Inferior parietal cortex (tissue), 1 donor: ENCODE measurements around the gene RFNG.

Experiments
- DNase-seq: peaks from one replicate; pipeline ENCODE4 v3.0.0-alpha.2; 2016; ENCODE audit errors: extremely low spot score

RFNG gene

GRCh38 chr17:82025401-82026107 lies 26.1 kb downstream of the RFNG start:
- DNase-seq, result no peak

DNA sequence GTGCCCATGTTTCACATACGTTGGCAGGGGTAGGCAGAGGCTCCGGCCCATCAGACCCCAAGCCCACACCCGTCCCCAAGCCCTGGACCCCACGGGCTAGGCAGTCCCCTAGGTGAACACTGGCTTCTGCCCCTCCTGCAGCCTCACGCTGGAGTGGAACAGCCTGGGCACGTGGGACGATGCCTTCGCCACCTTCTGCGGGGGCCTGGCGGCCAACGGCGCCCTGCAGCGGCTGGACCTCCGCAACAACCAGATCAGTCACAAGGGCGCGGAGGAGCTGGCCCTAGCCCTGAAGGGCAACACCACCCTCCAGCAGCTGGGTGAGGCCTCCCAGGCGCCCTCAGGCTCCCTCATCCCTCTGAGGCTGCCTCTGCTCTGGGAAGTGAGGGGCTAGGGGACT lies 26.8 kb downstream of the RFNG start:
- no peak for DNase-seq

GRCh38 chr17:82023447-82024241 lies 28.0 kb downstream of the RFNG start:
- DNase-seq, result no peak

- peak; percentile 98 for DNase-seq
These were observed 28.6 kb downstream of the RFNG start, which contains the start of gene LRRC45 for GRCh38 chr17:82022981-82023446. Gene LRRC45 (plus strand): TSS chr17:82023305. CDS start chr17:82023644, 339 bp downstream.

DNA sequence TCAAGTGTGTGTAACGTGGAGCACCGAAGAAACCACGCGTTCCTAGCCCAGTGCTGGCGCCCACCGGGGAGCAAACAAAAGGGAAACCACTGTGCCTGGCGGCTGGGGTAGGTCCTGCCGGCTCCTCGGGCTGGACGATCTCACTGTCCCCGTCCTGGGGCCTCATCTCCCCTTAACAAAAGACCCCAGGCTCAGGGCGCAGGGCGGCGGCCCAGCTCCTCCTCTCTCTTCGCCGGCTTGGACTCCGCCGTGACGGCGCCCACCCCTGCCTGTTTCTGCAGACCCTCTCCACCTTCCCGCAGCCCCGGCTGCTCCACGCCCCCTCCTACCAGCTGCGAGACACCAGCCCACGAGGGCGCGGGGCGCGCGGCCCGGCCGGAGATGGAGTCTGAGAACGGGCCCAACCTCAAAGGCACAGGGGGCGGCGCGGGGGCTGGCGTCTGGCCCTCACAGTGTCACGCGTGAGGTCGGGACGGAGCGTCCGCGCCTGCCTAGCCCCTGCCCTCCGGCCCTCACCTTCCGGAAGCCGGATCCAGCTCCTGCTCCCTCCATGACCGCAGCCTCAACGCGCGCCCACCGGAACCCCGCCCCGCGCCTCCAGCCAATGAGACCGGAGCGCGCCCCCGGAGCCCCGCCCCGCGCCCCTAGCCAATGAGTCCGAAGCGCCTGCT lies 29.2 kb downstream of the RFNG start, which contains the start of gene CENPX:
CENPX (minus strand) TSS at position 569 of the 671 bp plus-strand sequence; CDS start at position 552, 17 bp downstream.
- no peak for DNase-seq

DNA sequence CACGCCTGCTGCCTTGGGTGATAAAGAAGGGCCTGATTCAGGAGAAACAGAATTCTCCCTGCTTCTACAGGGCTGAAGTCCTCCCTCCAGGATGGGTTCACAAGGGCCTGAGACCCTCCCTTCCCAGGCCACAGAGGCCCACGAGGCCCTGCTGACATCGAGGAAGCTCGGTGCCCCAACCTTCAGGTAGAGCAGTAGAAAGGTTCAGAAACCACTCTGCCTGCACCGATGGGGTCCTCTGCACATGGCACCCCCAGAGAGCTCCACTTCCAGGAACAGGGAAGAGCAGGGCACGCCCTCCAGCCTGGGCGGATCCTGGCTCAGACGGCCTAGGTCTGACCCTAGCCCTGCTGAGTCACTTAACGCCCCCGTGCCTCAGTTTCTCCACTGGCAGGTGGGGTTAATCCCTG lies 29.7 kb downstream of the RFNG start:
- no peak for DNase-seq

DNA sequence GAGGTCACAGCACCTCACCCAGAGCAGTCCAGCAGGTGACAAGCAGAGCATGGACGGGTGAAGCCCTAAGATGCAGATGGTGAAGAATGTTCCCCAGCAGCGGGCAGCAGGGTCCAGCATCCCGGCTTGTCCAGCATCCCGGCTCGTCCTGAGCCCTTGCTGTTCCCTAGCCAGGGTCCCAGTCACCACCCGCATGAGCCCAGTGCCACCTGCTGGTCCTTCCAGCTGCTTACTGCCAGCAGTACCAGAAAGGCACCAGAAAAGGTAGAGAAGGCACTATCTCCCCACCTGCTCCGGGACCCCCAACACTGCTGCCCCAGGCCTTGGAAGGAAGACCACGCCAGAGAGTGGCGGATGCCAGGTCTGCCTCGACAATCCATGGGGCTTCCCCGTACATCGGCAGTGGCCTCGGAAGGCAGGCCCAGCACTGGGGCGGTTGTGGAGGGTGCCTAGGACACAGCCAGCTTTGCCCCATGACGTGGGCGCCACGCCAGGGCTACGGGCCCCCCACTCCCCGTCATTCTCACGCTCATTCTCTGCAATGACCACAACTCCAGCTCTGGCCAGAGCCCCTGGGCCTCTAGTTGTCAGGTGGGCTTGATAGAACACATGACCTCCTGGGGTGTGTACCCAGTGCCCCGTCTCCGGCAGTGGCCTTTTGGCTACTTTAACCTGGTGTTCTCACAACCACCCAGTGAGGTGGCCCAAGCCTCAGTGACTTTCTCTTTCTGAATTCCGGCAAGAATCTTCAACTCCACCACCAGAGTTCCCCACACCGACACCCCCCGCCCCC lies 30.3 kb downstream of the RFNG start:
- peak; percentile 54 for DNase-seq

- DNase-seq, result no peak
These were observed 31.0 kb downstream of the RFNG start for GRCh38 chr17:82020572-82021106.

DNA sequence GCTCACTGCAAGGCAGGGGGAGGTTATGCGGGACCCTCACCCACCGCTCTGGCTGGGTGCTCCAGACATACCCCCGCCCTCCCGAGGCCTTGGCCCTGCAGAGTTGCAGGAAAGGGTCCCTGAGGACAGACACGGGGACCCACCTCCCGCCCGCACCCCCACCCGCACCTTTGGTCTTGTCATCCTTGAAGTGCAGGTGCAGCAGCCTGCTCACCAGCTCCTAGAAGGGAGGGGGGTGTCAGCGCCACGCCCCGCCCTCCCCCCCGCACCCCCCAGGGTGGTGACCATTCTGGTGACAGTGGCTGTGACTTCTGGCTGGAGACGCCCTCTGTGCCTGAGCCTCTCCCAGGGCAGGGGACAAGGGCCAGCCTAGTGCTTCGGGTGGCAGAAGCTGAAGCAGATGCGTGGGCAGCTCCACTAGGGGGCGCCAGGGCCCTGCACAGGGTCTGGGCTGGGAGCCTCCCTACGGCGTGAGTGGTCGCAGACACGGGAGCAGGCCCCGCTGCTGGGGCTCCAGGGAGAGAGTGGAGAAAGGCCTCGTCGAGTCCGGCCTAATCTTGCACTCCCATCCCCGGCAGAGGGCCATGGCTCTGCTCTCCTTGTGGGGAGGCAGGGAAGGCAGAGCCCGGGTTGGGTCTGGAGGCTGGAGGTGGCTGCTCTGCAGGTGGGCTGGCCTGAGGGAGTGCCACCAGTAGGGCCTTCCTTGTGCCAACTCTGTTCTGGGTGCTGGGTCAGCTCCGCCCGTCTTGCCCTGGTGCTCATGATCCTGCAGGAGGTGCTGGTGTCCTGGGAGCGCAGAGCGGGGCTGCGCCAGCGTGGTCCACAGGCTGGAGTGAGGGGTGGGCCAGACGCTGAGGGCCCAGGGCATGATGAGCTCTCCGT lies 31.7 kb downstream of the RFNG start:
- DNase-seq, result no peak

GRCh38 chr17:82018989-82019689 lies 32.5 kb downstream of the RFNG start:
- no peak for DNase-seq

DNA sequence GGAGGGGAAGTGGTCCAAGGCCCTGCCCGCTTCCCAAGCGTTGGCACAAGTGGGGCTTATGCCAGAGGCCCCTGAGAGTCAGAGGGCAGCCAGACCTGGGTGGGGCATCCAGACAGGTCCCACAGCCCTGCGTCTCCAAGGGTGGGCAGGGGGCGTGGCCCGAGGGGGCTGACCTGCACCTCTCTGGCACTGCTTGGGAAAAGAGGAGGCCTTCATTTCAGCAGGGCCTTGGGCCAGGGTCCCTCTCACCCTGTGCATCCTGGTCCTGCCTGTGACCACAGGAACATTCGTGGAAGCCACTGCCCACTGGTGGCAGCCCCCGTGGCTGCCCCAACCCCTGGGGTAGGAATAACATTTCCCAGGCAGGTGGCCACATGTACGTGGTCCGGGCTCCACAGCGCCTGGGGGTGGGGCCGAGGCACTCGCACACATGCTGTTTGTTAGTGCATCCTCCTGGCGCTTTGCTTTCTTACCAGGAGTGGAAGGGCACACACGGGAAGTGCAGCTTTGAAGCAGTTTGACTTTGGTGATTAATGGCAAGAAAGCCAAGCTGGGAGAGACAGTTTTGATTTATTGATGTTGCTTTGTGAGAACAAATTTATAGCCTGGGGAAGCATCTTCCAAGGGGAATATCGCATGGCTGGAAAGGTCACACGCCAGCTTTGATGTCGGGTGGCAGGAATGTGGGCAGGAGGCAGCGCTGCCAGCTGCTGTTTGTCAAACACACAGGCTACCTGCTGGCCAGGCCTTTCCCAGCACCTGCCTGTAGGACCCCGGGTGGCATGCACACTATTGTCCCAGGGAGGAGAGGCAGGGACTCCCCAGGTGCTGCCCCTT lies 33.2 kb downstream of the RFNG start:
- no peak for DNase-seq

DNA sequence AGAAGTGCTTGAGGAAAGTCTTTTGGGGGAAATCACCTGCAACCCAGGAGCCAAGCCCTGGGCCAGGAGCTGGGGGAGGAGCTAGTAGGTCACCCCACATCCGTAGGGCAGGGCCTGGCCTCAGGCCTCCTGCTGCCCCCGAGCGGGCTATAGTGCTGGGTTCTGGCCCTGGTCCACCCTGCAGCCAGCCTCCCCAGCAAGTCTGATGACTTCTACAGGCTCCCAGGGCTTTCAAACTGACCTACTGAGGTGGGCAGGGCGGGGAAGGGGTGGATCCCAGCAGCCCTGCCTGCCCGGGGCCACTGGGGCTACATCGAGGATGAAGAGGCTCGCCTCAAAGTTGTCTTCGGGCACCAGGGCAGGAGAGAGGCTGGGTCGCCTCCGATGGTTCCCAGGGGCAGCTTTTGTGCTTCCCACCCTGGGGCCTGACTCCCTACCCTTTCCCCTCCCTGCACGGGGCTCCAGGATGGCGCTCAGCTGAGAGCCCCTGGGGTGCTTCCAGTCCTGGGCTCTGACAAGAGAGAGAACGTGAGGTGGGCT lies 33.9 kb downstream of the RFNG start:
- DNase-seq, result no peak

GRCh38 chr17:82016875-82017459 lies 34.6 kb downstream of the RFNG start:
- no peak for DNase-seq

DNA sequence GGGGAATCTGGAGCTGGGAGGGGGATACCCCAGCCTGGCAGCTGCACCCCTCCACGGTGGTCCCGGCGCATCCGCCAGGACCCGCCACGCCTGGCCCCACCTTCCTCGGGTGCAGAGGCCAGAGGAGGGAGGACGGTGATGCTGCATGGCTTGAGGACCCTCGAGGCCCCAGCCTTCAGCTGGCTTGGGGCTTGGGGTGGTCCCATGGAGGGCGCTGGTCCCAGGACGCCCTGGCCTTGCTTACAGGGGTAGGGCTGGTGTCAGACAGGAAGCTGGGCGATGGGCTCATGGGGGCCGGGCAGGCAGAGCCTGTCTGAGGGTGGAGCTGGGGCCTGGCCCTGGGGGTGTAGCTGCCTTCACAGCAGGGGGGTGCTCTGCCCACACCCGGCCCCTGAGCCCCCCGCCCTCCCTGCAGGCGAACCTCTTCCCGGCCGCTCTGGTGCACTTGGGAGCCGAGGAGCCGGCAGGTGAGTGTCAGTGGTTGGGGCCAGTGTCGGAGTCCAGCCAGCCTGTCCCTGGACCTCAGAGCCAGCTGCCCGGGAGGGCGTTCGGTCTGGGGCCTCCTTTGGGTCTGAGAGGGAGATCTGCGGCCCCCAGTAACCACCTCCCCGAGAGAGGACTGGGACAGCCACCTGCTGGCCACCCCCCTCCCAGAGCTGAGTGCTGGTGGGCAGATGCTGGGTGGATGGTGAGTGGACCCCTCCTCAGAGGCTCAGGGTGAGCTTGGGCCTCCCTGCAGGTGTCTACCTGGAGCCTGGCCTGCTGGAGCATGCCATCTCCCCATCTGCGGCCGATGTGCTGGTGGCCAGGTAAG lies 35.3 kb downstream of the RFNG start:
- DNase-seq, result no peak

DNA sequence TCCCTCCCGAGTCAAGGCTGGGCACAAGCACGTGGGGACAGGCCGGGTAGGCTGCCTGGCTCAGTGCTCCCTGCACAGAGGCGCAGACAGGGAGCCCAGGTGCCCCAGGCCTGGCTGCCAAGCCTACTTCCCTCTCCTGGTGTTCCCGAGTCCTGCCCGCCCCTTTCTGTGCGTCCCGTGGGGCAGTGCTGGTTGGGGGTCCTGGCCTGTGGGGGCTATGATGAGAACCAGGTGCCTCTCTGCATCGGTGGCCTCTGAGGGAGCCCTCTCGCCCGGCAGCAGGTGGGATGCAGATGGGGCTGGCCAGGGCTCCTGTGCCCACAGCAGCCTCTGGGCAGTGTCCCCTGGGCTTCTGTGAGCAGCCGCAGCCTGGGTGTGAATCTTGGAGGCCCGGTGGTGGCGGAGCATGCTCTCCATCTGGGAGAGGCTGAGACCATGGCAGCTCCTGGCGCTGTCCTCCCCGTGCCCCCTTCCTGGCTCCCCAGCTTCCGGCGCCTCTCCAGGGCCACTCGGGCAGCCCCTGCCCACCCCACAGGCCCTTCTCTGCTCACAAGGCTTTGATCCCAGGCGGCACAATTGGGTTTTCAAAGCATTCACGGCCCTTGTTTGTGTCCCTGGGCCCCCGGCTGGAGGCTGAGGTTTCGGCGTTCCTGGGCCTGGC lies 36.2 kb downstream of the RFNG start:
- no peak for DNase-seq

DNA sequence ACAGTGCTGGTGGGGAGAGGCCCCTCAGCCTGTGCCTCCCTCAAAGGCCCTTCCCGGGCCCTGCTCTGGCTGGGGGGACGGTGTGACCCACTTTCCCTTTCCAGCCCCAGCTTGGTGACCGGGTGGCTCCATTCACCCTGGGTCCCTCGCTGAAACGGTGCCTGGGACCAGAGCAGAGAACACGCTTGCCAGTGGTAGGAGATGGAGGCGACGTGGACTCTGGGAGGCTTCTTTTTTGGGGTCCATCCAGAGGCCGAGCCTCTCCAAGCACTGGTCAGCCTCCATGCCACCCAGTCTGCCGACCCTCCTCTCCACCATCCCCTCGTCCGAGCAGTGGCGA lies 36.7 kb downstream of the RFNG start:
- DNase-seq, result no peak

- DNase-seq, result no peak
These were observed 37.2 kb downstream of the RFNG start for GRCh38 chr17:82014432-82014831.
